SU-DHL-6 (cell line): Measurements from ENCODE around the gene TFF1.

ENCODE experiments used
- EZH2phosphoT487 ChIP-seq: fragments of 200-600 bp; sonication (generic), shearing (Covaris generic); conservative IDR thresholded peaks from 2 replicates; pipeline ENCODE4 v1.6.1; 2018; ENCODE audit warnings: mild to moderate bottlenecking, antibody characterized with exemption, low read length, moderate library complexity, mixed read lengths
- TF ChIP-seq, protein P1 (sequence below): fragments of 200-600 bp; sonication (generic); IDR thresholded peaks from one replicate; pipeline ENCODE4 v1.5.1; 2017; ENCODE audit warnings: antibody characterized with exemption, mild to moderate bottlenecking, low read length, moderate library complexity; ENCODE audit not compliant: insufficient read depth, poor library complexity, severe bottlenecking

DNA sequence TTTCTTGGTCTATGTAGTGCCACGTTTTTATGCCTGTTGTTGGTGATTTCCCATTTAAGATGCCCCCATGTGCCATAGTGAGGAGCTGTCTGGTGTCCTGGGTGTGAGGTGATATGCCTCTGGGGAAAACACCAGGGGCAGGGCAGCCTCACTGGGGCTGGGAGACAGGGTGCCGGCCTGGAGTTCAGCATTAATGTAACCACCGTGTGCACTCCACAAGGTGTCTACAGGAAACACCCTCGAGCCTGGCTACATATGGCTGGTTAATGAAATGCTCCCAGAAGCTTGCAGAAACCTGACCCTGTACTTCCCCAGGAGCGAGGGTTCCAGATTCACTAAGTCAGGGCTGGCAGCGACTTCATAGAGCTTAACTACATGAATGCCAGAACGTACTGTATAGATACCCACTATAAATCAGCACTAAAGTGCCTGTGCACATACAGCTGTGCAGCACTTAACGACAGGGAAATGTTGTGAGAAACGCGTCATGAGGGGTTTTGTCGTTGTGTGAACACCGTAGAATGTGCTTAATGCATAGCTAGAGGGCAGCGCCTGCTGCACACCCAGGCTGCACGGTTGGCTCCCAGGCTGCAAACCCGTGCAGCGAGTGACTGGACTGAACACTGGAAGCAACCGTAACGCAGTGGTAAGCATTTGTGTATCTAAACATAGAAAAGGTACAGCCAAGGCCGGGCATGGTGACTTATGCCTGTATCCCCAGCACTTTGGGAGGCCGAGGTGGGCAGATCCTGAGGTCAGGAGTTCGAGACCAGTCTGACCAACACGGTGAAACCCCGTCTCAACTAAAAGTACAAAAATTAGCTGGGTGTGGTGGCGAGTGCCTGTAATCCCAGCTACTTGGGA, 25.9 kb downstream of the TFF1 start:
- TF ChIP-seq, protein P1, sequence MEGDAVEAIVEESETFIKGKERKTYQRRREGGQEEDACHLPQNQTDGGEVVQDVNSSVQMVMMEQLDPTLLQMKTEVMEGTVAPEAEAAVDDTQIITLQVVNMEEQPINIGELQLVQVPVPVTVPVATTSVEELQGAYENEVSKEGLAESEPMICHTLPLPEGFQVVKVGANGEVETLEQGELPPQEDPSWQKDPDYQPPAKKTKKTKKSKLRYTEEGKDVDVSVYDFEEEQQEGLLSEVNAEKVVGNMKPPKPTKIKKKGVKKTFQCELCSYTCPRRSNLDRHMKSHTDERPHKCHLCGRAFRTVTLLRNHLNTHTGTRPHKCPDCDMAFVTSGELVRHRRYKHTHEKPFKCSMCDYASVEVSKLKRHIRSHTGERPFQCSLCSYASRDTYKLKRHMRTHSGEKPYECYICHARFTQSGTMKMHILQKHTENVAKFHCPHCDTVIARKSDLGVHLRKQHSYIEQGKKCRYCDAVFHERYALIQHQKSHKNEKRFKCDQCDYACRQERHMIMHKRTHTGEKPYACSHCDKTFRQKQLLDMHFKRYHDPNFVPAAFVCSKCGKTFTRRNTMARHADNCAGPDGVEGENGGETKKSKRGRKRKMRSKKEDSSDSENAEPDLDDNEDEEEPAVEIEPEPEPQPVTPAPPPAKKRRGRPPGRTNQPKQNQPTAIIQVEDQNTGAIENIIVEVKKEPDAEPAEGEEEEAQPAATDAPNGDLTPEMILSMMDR: no peak
- no peak for TF ChIP-seq EZH2phosphoT487
